SK-N-SH (cell line): ENCODE data around the gene SMIM24. TPM values are rescaled to one million over a fixed set of nuclear protein-coding genes. Genes with fewer than 3 reads are reported as not detected.

Experiments used
- CTCF ChIA-PET: fragments of 300-600, 350-600 bp; formaldehyde crosslinking; extraction: SDS; loops from one replicate; lab custom pipeline; 2021; lab: Yijun Ruan, JAX
- POLR2A ChIA-PET: fragments of 350-600 bp; sonication (Branson Sonifier 250); formaldehyde crosslinking; extraction: SDS; loops from one replicate; lab custom pipeline; 2020; ENCODE audit warnings: antibody characterized with exemption, inconsistent platforms; lab: Yijun Ruan, JAX
- DNase-seq: peaks from one replicate; pipeline ENCODE4 v3.0.0; 2012
- H2AFZ ChIP-seq: fragments of 200-600 bp; sonication (generic); 2 replicates; pipeline ENCODE4 v1.8.1; 2016; ENCODE audit warnings: antibody characterized with exemption, mild to moderate bottlenecking, low read depth
- H3F3A ChIP-seq: fragments of 200-600 bp; sonication (generic); replicated peaks from 2 replicates; pipeline ENCODE3; 2016; ENCODE audit warnings: antibody characterized with exemption, mild to moderate bottlenecking; ENCODE audit not compliant: insufficient read depth
- H3K27ac ChIP-seq, 2 experiments: fragments of 200-500 bp in 1 of 2; fragments of 200-600 bp in 1 of 2; sonication (Bioruptor generic) in 1 of 2; sonication (generic), shearing (Covaris generic) in 1 of 2; 2 replicates each; pipeline versions ENCODE4 v1.5.1 to v1.6.1; 2014 to 2016; ENCODE audit warnings: low read depth in 2 of 2, inconsistent platforms in 1 of 2, low read length in 1 of 2, mild to moderate bottlenecking in 1 of 2, mixed read lengths in 1 of 2
- H3K27me3 ChIP-seq: fragments of 200-600 bp; sonication (generic), shearing (Covaris generic); 2 replicates; pipeline ENCODE4 v1.6.1; 2016; ENCODE audit warnings: mixed run types; ENCODE audit not compliant: insufficient read depth
- H3K36me3 ChIP-seq, 2 experiments: fragments of 200-500 bp in 1 of 2; fragments of 200-600 bp in 1 of 2; sonication (Bioruptor generic) in 1 of 2; sonication (generic) in 1 of 2; replicated peaks in 1 of 2; 2 replicates each; pipeline versions ENCODE3 to v1.5.1; 2014 to 2016; ENCODE audit warnings: low read length in 1 of 2, mild to moderate bottlenecking in 1 of 2; ENCODE audit not compliant: insufficient read depth in 2 of 2, control insufficient read depth in 1 of 2
- H3K4me1 ChIP-seq, 2 experiments: fragments of 200-500 bp in 1 of 2; fragments of 200-600 bp in 1 of 2; sonication (Bioruptor generic) in 1 of 2; sonication (generic), shearing (Covaris generic) in 1 of 2; 2 replicates each; pipeline versions ENCODE4 v1.5.1 to v1.6.1; 2014 to 2016; ENCODE audit warnings: low read depth in 1 of 2, low read length in 1 of 2, mixed run types in 1 of 2; ENCODE audit not compliant: insufficient read depth in 2 of 2, control insufficient read depth in 1 of 2
- H3K4me2 ChIP-seq: fragments of 200-600 bp; sonication (generic), shearing (Covaris generic); 2 replicates; pipeline ENCODE4 v1.6.1; 2017; ENCODE audit warnings: mixed run types
- H3K4me3 ChIP-seq, 2 experiments: fragments of 200-500 bp in 1 of 2; fragments of 200-600 bp in 1 of 2; sonication (Bioruptor generic) in 1 of 2; sonication (generic), shearing (Covaris generic) in 1 of 2; 2 replicates each; pipeline versions ENCODE4 v1.5.1 to v1.8.1; 2014 to 2016; ENCODE audit warnings: low read depth in 2 of 2, inconsistent platforms in 1 of 2, low read length in 1 of 2, mild to moderate bottlenecking in 1 of 2, mixed read lengths in 1 of 2, moderate library complexity in 1 of 2
- H3K79me2 ChIP-seq: fragments of 200-600 bp; sonication (generic); 2 replicates; pipeline ENCODE4 v1.8.1; 2017; ENCODE audit warnings: mild to moderate bottlenecking; ENCODE audit not compliant: insufficient read depth
- H3K9ac ChIP-seq: fragments of 200-600 bp; sonication (generic); 2 replicates; pipeline ENCODE4 v1.6.1; 2017; ENCODE audit warnings: mixed run types
- H3K9me2 ChIP-seq: fragments of 200-600 bp; sonication (generic); 2 replicates; pipeline ENCODE4 v1.6.1; 2017; ENCODE audit warnings: mixed run types
- H3K9me3 ChIP-seq: fragments of 200-600 bp; sonication (generic); 2 replicates; pipeline ENCODE4 v1.6.1; 2017; ENCODE audit warnings: mixed run types, mild to moderate bottlenecking, moderate library complexity
- H4K20me1 ChIP-seq: fragments of 200-600 bp; sonication (generic); 2 replicates; pipeline ENCODE4 v1.6.1; 2017; ENCODE audit warnings: mild to moderate bottlenecking, mixed run types; ENCODE audit not compliant: insufficient read depth
- CHD2 ChIP-seq: fragments of 150-350 bp; IDR thresholded peaks from 2 replicates; pipeline ENCODE4 v1.6.1; 2018; ENCODE audit warnings: low read length; ENCODE audit not compliant: partially characterized antibody
- ELF1 ChIP-seq: IDR thresholded peaks from 2 replicates; pipeline ENCODE4 v1.4.0; 2012
- EP300 ChIP-seq, 2 experiments: IDR thresholded peaks; 2 replicates each; pipeline versions ENCODE4 v1.4.0 to v1.6.1; 2012; ENCODE audit warnings: borderline replicate concordance in 1 of 2, low read depth in 1 of 2, low read length in 1 of 2
- EZH2phosphoT487 ChIP-seq: fragments of 200-600 bp; sonication (generic); IDR thresholded peaks from 2 replicates; pipeline ENCODE4 v1.6.1; 2017; ENCODE audit warnings: low read depth, mixed run types, mild to moderate bottlenecking, antibody characterized with exemption, moderate library complexity, borderline replicate concordance
- GABPA ChIP-seq: IDR thresholded peaks from 2 replicates; pipeline ENCODE4 v1.4.0; 2012; ENCODE audit warnings: low read depth, mild to moderate bottlenecking
- MEF2A ChIP-seq: IDR thresholded peaks from 2 replicates; pipeline ENCODE4 v1.4.0; 2012; ENCODE audit warnings: low read depth, borderline replicate concordance
- NFIC ChIP-seq: IDR thresholded peaks from 2 replicates; pipeline ENCODE4 v1.4.0; 2012; ENCODE audit warnings: borderline replicate concordance
- POLR2AphosphoS5 ChIP-seq: IDR thresholded peaks from 2 replicates; pipeline ENCODE4 v1.6.1; 2012; ENCODE audit warnings: low read depth, low read length
- RFX5 ChIP-seq: IDR thresholded peaks from 2 replicates; pipeline ENCODE4 v1.6.1; 2012; ENCODE audit warnings: mild to moderate bottlenecking, improper control_type of control experiment, low read length
- YY1 ChIP-seq: IDR thresholded peaks from 2 replicates; pipeline ENCODE4 v1.4.0; 2012; ENCODE audit warnings: low read depth, mild to moderate bottlenecking
- WGBS: methylation state at CpG from one replicate; pipeline ENCODE4 v1.1.6; 2017; ENCODE audit warnings: low lambda C conversion rate; 5-methylcytosine and 5-hydroxymethylcytosine counted together
- polyA plus RNA-seq, 3 experiments: library from polyadenylated mRNA; depleted of rRNA; stranded (reverse); fragments of >200 nt; gene quantifications; 2 replicates each; pipeline ENCODE4 v1.2.3, GENCODE V29; 2012
- TF ChIP-seq, protein P1 (sequence below): IDR thresholded peaks from 2 replicates; pipeline ENCODE4 v1.4.0; 2012; ENCODE audit warnings: low read depth, borderline replicate concordance
- TF ChIP-seq, protein P2 (sequence below): fragments of 150-350 bp; IDR thresholded peaks from 2 replicates; pipeline ENCODE4 v1.6.1; 2016; ENCODE audit warnings: mild to moderate bottlenecking, low read depth, low read length
- TF ChIP-seq, protein P3 (sequence below): IDR thresholded peaks from 2 replicates; pipeline ENCODE4 v1.4.0; 2012; ENCODE audit warnings: low read depth
- TF ChIP-seq, protein P4 (sequence below): IDR thresholded peaks from 2 replicates; pipeline ENCODE4; 2012
- TF ChIP-seq, protein P5 (sequence below): IDR thresholded peaks from 2 replicates; pipeline ENCODE4 v1.4.0; 2012; ENCODE audit warnings: low read depth, borderline replicate concordance
- TF ChIP-seq, protein P6 (sequence below): fragments of 150-350 bp; IDR thresholded peaks from 2 replicates; pipeline ENCODE4 v1.6.1; 2017; ENCODE audit warnings: antibody characterized with exemption, low read length, low read depth, borderline replicate concordance
- TF ChIP-seq, protein P7 (sequence below): fragments of 200-600 bp; sonication (generic); IDR thresholded peaks from 2 replicates; pipeline ENCODE4 v1.6.1; 2017; ENCODE audit warnings: antibody characterized with exemption, mild to moderate bottlenecking, moderate library complexity

SMIM24 gene
- polyA plus RNA-seq, 1 of the 3 experiments (the other 2 are of a cell fraction): 0.12 TPM

DNA sequence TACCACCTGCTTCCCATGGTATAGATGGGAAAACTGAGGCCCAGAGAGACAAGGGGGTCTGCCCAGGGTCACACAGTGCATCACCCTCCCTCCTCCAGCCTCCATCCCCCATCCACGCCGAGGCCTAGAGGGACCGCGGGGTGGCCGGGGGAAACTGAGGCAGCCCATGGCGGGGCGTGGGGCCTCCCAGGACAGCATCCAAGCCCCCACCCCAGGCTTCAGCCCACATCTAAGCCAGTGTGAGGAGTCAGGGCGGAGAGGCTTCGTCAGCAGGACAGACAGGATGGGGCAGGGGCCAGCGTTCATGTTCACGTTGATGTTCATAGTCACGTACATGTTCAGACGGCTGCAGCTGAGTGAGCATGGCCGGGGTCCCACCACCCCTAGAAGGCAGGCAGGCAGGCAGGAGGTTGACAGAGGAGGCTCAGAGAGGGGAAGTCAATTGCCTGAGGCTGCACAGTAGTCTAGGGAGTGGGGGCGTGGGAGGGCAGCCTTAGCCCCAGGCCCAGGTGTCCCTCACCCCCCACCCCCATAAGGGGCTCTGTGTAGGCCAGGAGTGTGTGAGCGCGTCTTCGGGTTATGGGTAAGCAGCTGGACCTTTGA, 23.3 kb downstream of the SMIM24 start:
- Histone ChIP-seq H3K4me2 (no peak overlapping the region), H3K36me3 (peaks cover 18 to 36% of the 10 kb centered on the region in 2 experiments), H3K4me1 (peaks cover 8 to 32% of the 10 kb centered on the region in 2 experiments; a peak in 2 of 4 replicates), H3K9ac (no peak overlapping the region), H3K27me3 (no peaks in the 10 kb centered on the region), H2AFZ (no peak overlapping the region), H3F3A (peaks cover 6% of the 10 kb centered on the region), H4K20me1 (peaks cover 26% of the 10 kb centered on the region), H3K79me2 (peaks cover 33% of the 10 kb centered on the region; the same call in 1 of the 2 replicates), H3K4me3 (no peak overlapping the region), H3K27ac (peak overlapping the region; percentile 67 to 95; a peak in 2 of 4 replicates), H3K9me3 (no peaks in the 10 kb centered on the region), H3K9me2 (no peaks in the 10 kb centered on the region)
- POLR2A ChIA-PET: no interaction called here
- DNase-seq: no peak
- 88% methylated on average over 8 of the region's 18 CpGs for WGBS
- TF ChIP-seq EP300 (IDR thresholded peaks at IDR 0.05; ENCODE audit: borderline replicate concordance in 1 of 2, low read depth in 1 of 2, low read length in 1 of 2) (no peak), MEF2A (no peak), CHD2 (no peak), YY1 (no peak), GABPA (no peak)
- TF ChIP-seq, protein P1, sequence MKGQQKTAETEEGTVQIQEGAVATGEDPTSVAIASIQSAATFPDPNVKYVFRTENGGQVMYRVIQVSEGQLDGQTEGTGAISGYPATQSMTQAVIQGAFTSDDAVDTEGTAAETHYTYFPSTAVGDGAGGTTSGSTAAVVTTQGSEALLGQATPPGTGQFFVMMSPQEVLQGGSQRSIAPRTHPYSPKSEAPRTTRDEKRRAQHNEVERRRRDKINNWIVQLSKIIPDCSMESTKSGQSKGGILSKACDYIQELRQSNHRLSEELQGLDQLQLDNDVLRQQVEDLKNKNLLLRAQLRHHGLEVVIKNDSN: no peak
- CTCF ChIA-PET: interaction anchor here (1.0 to 2.5 kb wide), 2 partner anchors 16 to 22 kb away, joined by 3 to 7 read pairs; no protein-coding TSS in a partner anchor

DNA sequence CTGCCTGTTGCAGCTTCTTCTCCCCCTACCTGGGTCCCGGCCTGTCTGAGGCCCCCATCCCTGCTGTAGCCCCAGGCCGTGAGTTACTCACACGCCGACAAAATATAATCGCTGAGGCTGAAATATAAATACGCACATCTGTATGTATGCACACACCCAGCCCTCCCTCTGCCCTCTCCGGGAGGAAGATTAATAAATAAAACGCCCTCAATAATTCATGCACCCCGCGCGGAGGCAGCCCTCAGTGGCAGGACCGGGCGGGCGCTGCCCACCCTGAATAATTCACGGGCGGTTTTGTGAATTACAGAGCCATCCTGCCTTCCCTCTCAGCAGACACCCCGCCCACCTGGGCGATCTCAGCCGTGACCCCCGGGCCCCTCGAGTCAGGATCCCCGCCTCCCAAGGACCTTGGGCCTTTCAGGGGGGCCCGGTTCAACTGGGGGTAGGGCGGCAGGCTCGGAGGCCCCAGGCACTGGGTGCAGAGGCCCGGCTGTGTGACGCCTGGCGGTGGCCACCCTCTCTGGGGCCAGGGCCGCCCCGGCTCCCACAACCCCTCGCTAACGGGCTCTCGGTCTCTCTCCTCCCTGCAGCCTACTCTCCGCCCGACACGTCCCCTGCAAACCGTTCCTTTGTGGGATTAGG, 24.2 kb downstream of the SMIM24 start:
- peaks cover 21 to 37% of the 10 kb centered on the region in 2 experiments for H3K36me3 ChIP-seq
- peaks cover 8 to 32% of the 10 kb centered on the region in 2 experiments; a peak in 2 of 4 replicates for H3K4me1 ChIP-seq
- H3K9me2 ChIP-seq: no peaks in the 10 kb centered on the region
- 89% methylated on average over 24 of the region's 37 CpGs for WGBS
- no peaks in the 10 kb centered on the region for H3K27me3 ChIP-seq
- H3K27ac ChIP-seq: no peak overlapping the region
- no peak overlapping the region for H3K4me3 ChIP-seq
- H3K4me2 ChIP-seq: no peak overlapping the region
- H3K9ac ChIP-seq: no peak overlapping the region
- POLR2A ChIA-PET: no interaction called here
- H2AFZ ChIP-seq: no peak overlapping the region
- no peaks in the 10 kb centered on the region for H3K9me3 ChIP-seq
- peaks cover 10% of the 10 kb centered on the region for H3F3A ChIP-seq
- H3K79me2 ChIP-seq: peaks cover 35% of the 10 kb centered on the region; the same call in 1 of the 2 replicates
- CTCF ChIA-PET: interaction anchor here (1.0 to 2.5 kb wide), 2 partner anchors 17 to 21 kb away, joined by 3 to 7 read pairs; no protein-coding TSS in a partner anchor
- peaks cover 31% of the 10 kb centered on the region for H4K20me1 ChIP-seq
- peak; percentile 32 for DNase-seq
- TF ChIP-seq, protein P2, sequence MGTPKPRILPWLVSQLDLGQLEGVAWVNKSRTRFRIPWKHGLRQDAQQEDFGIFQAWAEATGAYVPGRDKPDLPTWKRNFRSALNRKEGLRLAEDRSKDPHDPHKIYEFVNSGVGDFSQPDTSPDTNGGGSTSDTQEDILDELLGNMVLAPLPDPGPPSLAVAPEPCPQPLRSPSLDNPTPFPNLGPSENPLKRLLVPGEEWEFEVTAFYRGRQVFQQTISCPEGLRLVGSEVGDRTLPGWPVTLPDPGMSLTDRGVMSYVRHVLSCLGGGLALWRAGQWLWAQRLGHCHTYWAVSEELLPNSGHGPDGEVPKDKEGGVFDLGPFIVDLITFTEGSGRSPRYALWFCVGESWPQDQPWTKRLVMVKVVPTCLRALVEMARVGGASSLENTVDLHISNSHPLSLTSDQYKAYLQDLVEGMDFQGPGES: no peak
- no peak for TF ChIP-seq POLR2AphosphoS5
- TF ChIP-seq RFX5: no peak
- no peak for TF ChIP-seq YY1
- TF ChIP-seq, protein P3, sequence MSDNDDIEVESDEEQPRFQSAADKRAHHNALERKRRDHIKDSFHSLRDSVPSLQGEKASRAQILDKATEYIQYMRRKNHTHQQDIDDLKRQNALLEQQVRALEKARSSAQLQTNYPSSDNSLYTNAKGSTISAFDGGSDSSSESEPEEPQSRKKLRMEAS: no peak
- TF ChIP-seq, protein P4, sequence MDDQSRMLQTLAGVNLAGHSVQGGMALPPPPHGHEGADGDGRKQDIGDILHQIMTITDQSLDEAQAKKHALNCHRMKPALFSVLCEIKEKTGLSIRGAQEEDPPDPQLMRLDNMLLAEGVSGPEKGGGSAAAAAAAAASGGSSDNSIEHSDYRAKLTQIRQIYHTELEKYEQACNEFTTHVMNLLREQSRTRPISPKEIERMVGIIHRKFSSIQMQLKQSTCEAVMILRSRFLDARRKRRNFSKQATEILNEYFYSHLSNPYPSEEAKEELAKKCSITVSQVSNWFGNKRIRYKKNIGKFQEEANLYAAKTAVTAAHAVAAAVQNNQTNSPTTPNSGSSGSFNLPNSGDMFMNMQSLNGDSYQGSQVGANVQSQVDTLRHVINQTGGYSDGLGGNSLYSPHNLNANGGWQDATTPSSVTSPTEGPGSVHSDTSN: no peak
- no peak for TF ChIP-seq ELF1
- TF ChIP-seq, protein P5, sequence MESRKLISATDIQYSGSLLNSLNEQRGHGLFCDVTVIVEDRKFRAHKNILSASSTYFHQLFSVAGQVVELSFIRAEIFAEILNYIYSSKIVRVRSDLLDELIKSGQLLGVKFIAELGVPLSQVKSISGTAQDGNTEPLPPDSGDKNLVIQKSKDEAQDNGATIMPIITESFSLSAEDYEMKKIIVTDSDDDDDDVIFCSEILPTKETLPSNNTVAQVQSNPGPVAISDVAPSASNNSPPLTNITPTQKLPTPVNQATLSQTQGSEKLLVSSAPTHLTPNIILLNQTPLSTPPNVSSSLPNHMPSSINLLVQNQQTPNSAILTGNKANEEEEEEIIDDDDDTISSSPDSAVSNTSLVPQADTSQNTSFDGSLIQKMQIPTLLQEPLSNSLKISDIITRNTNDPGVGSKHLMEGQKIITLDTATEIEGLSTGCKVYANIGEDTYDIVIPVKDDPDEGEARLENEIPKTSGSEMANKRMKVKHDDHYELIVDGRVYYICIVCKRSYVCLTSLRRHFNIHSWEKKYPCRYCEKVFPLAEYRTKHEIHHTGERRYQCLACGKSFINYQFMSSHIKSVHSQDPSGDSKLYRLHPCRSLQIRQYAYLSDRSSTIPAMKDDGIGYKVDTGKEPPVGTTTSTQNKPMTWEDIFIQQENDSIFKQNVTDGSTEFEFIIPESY: no peak
- TF ChIP-seq NFIC: no peak
- TF ChIP-seq, protein P6, sequence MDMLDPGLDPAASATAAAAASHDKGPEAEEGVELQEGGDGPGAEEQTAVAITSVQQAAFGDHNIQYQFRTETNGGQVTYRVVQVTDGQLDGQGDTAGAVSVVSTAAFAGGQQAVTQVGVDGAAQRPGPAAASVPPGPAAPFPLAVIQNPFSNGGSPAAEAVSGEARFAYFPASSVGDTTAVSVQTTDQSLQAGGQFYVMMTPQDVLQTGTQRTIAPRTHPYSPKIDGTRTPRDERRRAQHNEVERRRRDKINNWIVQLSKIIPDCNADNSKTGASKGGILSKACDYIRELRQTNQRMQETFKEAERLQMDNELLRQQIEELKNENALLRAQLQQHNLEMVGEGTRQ: no peak
- TF ChIP-seq EZH2phosphoT487: no peak
- TF ChIP-seq, protein P7, sequence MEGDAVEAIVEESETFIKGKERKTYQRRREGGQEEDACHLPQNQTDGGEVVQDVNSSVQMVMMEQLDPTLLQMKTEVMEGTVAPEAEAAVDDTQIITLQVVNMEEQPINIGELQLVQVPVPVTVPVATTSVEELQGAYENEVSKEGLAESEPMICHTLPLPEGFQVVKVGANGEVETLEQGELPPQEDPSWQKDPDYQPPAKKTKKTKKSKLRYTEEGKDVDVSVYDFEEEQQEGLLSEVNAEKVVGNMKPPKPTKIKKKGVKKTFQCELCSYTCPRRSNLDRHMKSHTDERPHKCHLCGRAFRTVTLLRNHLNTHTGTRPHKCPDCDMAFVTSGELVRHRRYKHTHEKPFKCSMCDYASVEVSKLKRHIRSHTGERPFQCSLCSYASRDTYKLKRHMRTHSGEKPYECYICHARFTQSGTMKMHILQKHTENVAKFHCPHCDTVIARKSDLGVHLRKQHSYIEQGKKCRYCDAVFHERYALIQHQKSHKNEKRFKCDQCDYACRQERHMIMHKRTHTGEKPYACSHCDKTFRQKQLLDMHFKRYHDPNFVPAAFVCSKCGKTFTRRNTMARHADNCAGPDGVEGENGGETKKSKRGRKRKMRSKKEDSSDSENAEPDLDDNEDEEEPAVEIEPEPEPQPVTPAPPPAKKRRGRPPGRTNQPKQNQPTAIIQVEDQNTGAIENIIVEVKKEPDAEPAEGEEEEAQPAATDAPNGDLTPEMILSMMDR: no peak
